Measurements from ENCODE around the gene USP22.
"Not testable (repeated sequence)": the region's sequence is repeated elsewhere in the genome, so short reads cannot be mapped to it uniquely, and the experiment has no call there.

- not testable (repeated sequence) for TF ChIP-seq CTCF (IDR thresholded peaks at IDR 0.05); REST (IDR thresholded peaks at IDR 0.05; ENCODE audit: insufficient read depth in 1 of 2, low read depth in 2 of 2, low read length in 1 of 2)
Observed at GRCh38 chr17:20977609-20978253, 65.1 kb downstream of the USP22 start.
